ENCODE measurements around the gene PKD1L1.

The PKD1L1 gene

DNA sequence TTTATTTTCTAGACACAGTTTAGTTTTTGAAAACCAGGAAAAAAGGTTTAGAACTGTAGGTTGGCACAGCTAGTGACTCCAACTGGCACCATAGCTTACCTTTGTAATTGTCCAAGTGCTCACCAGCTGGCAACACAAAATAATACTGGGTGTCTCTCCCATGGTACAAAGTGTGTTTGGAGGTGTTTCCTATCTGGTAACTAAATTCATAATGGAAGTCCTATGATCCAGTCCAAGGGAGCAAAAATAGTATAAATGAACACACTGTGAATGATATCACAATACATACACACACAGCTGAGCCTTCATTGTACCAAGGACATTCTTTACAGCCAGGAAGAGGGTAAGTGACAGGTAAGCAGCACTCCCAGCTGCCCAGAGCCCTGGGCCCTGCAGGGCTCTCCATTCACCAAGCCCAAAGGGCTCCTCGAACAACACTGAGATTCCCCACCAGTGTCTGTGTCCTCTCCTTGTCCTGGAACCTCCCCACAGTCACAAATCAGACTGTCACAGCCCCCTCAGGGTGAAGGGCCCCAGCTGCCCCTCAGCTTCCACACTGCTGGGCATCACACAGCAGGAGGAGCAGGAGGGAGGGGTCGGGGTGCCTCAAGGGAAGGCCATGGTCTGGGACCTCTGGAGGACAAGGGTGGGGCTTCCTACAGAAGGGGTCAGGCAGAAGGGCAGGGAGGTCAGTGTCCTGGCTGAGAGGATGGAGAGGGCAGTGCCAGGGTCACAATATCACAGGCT lies 72.1 kb downstream of the PKD1L1 start:
- DNase-seq (ENCODE audit: low spot score), result no peak

DNA sequence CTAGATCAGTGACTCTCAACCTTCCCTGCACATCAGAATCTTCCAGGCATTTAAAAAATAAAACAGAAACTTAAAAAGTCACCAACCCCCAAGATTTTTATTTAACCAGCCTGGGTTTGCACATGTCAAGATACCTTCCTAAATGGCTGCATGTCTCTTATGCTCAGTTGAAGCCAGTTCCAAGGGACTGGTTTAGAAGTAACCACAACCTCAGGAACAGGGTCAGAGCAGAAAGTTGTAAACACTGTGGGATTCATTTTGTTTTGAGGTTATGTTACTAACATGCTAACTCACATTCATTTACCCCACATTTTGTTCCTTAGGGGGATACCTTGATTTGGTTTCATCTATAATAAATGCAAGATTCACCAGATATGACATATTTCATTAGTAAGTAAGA lies 72.9 kb downstream of the PKD1L1 start:
- DNase-seq (ENCODE audit: low spot score), result no peak

DNA sequence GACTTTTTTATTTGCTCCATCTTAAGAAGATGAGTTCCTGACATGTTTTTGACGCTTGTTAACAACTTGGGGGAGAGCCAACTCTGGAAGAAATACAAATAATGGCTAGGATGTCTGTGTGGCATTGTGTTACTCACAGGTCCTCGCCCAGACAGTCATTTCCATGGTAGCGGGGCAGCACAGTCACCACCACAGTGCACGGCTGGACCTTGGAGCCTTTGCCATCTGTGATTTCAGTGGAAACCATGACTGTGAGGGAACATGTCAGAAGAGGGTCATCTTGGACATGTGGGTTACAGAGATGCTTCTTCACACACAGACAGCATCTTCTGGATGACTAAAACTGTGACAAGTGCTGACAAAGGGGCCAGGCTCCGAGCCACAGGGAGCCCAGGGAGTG lies 74.5 kb downstream of the PKD1L1 start:
- DNase-seq (ENCODE audit: low spot score), result peak; percentile 63

DNA sequence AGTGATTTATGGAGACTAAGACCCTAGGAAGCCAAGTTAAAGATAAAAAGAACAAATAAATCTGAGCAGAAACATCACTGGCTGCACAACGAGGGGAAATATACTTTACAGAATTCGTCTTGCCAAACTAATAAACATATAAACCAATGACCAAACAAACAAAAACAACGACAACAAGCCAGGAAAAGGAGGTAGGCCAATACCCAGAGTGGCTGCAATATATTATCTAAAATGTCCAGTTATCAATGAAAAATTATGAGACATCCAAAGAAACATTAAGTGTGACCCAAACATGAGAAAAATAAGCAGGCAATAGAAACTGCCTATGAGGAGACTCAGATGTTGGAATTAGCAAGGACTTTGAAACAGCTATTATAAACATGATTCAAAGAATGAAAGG lies 81.0 kb downstream of the PKD1L1 start:
- no peak for DNase-seq (ENCODE audit: low spot score)

DNA sequence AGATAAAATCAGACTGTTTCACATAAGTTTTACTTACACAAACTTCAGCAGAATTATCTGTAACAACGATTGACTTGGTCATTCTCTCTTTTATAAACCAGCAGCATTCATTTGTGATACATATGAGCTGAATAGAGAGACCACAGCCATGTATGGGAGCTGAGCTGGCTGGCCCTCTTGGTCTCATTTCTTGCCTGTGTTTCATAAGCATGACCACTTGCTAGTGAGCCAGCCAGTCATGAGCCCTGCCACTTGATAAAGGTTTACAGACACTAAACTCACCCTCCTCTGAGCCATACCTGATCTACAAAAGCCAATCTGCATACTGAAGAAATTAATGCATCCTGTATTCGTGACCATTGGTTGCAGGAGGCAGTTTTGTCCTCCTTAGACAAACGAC lies 82.1 kb downstream of the PKD1L1 start:
- DNase-seq (ENCODE audit: low spot score), result no peak

DNA sequence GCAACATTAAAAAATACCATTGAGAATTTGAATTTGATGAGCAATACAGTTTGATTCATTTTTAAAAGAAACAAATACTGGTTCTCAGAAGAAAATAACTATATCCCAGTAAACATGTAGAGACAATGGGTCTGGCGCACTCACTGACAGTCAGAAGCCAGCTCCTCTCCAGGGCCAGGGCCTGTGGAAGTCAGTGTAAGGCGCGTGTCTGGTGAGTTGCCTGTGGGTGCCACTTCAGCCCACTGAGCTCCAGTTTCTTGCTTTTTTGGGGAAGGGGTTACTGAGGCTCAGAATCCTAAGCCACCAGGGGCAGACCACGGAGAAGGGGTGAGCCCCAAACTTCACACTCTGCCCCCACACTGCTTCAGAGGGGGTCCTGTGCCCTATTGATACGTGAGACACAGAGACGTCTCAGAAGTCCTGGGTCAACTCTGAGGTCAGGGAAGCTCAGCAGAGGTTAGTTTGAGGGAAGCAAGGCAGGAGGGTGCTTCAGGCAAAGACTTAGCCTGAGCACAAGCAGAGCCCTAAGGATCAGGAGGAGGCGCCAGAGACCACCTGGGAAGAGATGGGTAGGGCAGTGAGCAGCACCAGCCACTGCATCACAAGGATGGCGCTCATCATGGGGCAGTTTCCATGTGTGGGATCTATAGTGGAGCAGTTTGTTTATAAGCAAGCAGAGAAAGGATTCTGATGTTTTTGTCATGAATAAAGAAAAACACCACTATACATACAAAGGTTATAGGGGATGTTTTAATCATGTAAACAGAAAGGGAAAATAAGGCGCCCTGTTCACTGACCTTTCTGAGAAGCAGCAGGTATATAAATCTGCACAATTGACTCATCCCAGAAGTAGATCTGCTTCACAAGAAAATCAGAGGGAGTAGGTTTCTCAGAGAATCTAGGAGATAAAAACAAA lies 95.7 kb downstream of the PKD1L1 start:
- DNase-seq (ENCODE audit: low spot score), result no peak

DNA sequence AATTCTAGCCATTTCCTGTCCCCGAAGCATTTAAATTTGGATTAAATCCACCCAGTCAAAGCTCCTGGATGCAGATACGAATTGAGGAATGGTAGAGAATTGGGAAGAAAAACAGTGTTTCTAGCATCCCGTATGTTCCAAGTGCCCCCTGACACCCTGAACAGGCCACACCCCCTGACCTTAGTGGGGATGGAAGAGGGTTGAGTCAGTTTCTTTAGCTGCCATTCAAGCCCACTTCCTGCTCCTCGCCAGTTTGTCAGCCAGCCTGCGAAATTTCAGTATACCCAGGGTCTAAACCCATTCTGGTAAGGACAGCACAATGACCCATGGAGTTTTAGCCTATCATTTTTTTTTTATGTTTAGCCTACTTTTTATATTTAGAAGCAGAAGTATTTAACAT lies 101.1 kb downstream of the PKD1L1 start:
- DNase-seq (ENCODE audit: low spot score), result no peak

DNA sequence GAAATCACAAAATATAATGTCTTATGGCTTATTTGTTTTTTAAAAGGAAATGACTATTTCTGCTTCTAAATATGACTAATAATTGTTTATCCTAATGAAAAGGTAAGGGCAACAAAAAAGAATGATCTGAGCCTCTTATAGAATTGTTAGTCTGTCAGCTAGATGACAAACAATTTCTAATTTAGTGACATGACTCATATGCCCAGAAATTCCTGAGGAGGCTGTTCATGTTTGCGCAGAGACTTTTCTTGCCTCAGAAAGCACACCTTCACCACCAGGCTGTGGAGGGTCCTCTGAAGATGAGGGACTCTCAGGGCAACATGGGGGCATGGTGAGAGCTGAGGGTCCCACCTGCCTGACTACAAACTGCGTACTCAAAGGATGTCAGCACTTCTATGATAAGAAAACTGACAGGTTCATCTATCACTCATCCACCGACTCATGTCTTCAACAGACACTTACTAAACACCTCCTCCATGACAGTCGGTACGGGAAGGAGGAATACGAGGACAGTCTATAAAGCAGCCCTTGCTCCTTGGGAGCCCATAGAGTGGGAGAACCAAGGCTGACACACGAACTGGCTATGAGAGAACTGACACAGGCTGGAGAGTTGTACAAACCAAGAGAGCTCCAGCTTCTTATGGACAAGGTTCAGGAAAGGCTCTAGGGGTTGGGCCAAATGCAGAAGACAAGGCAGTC lies 102.0 kb downstream of the PKD1L1 start:
- DNase-seq (ENCODE audit: low spot score), result peak; percentile 28

DNA sequence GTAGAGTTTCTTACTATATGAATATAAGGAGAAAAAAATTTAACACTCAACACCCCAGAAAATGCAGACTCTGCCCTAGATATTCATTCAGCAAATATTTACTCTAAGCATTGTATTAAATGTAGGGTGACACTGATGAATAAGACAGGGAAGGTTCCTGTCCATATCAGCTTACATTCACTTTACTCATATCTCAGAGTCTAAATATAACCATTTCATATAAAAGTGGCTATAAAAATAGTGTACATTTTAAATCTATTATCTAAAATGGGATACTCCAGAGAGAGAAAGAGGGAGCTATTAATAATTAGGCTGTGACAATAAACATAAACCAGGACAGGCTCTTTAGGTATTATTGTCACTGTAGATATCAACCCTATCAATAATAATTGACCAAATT lies 104.0 kb downstream of the PKD1L1 start:
- no peak for DNase-seq (ENCODE audit: low spot score)

DNA sequence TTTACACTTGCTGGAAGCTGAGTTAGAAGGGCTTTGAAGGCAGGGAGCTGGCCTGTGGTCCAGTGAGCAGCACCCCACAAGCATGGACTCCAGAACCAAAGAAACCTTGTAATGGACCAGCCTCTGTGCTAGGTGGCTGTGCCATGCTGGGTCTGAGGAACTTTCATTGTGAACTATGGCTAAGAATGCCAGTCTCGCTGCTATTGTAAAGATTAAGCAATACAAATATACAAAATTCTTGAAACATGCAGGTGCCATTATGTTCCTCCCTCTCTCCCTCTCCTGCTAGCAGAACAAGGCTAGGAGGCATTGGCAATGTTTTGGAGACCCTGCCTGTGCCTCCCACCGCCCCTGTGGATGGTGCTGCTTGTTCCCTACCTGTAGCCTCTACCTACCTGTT lies 105.0 kb downstream of the PKD1L1 start:
- DNase-seq (ENCODE audit: low spot score), result no peak

DNA sequence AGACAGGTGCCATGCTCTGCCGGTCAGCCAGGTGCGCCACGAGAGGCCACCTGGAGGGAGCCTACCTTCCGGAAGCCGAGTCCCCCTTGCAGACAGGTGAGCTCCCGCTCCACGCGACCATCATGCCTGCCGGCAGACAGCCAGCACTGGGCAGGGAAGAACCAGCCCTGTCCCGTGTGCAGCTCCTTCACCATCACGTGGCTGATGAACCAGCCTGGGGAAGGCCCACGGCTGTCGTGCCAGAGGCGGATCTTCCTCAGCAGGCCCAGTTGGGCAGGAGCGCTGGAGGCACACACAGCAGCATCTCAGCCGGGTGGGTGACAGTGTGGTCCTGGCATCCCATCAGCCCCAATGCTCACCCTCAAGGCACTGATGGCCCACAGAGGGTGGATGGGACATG lies 108.9 kb downstream of the PKD1L1 start:
- no peak for DNase-seq (ENCODE audit: low spot score)

DNA sequence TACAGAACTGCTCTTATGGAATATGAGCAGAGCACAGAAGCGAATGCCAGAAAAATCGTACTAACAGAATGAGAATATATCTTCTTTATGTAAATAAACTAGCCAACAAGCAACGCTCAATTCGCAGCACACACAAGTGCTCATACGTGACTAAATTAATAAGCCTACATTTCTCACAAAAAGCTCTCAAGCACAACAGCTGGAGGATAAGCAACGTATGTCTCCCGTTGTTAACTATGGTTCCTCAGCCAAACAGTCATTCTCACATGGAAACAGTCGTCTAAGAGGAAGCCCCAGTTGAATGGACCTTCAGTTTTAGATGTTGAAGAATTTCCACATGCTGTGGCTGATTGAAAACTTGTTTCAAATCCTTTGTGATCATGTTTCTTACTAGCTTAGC lies 110.4 kb downstream of the PKD1L1 start:
- no peak for DNase-seq (ENCODE audit: low spot score)

DNA sequence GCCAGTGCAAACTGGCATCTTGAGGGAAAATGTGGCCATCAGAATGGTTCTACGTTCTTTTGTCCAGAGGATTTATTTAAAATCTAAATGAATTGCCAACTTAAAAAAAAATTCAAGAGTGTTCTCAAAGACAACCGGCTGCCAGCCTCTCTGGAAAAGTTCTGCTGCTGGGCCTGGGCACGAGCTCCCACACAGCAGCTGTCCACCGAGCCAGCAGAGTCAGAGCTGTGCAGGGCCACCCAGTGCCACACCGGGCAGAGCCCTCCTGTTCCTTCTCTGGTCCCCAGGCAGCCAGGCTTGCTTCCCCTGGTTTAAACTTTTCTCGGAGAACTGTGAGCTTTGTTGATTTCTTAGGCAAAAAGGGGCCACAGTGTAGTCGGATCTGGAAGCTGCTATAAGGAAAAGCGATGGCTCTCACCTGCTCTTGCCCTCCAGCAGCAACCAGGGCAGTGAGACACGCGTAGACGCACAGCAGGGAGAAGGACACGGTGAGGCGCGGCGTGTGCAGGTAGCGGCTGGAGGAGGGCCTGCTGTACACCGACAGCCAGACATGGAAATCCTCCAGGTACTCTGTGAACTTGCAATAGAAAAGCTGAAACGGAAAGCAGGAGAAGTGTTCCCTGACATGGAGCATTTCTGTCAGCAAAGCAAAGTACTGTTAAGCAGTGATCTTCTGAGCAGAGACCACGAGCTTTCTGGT lies 111.6 kb downstream of the PKD1L1 start:
- no peak for DNase-seq (ENCODE audit: low spot score)

DNA sequence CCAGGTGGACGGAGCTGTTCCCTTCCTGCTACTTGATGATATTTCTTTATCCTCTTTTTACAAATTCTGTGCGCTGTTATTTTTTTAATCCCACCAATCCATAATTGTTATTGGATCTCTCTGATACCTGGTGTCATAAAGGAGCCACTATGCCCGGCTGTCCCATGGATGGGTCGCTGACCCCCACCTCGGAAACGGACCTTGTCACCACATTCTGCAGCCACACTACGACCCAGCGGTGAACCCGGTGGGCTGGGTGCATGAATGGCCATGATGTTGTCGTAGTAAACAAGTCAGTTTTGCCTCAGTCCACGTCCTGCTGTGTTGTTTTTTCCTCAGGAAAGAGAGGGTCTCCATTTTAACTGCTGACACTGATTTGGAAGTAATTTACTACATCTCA lies 112.2 kb downstream of the PKD1L1 start:
- no peak for DNase-seq (ENCODE audit: low spot score)

DNA sequence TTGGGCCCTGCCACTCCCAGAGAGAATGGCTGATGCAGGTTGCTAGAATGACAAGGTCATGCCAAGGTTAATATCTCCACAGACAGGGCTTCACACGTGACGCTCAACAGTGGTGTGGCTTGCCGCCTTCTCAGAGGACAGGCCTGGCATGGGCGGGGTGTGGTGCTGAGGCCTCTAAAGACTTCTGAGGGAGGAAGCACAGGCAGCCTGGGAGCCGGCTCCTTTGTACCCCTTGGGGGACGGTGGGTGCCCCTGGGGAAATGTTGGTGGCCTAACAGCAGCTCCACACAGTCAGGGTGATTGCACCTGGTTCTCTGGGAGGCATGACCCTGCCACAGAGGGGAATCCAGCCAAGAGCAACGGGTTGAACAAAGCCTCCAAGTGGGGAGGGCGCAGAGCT lies 115.1 kb downstream of the PKD1L1 start:
- DNase-seq (ENCODE audit: low spot score), result no peak

DNA sequence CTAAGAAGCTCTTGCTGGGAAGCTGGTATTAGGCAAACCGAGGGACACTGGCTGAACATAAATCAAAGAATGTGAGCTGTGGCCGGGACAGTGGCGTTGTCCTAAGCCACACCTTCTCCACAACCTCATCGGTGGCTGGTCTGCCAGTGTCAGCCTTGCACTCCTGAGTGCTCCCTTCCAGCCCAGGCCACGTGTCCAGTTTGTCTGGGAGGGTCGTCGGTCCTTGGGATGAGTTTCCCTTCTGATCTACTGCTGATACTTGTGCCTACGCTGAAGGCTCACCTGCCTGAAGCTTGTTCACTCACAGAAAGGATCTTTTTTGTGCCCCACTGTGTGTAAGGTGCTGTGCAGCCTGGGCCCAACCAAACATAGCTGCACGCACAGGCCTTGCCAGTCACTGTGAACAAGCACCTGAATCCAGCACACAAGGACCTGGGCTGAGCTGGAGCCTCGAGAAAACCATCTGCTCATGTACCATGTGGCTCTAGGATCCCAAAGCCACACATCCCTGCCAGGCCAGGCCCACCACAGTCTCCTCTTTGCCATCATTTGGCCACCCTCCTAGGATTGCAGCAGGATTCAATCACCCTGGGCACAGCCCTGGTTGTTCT lies 116.1 kb downstream of the PKD1L1 start:
- DNase-seq (ENCODE audit: low spot score), result no peak

DNA sequence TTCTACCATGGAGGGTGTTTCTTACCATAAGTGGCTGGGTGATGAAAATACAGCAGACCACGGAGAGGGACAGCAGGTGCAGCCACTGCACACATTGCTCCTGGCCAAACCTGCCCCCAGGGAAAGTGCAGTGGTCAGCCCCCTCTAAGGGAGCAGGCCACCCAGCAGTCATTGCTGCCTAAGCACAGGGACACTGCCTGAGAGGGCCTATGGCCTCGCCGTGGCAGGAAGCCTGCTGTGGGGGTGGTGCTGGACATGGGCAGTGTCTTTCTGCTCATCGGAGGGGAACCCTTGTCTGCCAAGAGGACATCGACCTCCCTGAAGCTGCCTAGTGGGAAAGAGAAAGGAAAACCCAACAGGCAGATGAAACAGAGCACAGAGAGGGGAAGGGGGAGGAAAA lies 118.3 kb downstream of the PKD1L1 start:
- no peak for DNase-seq (ENCODE audit: low spot score)

DNA sequence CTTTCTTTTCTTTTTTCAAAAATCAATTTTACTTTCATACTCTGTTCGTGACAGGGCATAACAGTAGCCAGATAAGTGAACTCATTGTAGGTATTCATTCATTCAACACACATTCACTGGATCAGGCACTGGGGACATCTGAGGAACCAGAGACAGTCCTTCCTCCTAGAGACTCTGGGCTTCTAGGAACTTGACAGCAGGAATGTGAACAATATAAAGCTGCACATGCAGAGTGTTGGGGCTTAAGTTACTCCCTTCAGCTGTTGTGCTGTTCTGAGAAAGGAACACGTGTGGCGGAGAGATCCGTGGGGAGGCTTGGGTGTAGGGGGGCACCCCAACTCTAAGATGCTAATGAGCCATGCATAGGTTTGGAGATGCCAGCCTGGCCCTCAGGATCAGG lies 120.4 kb downstream of the PKD1L1 start:
- DNase-seq (ENCODE audit: low spot score), result no peak

DNA sequence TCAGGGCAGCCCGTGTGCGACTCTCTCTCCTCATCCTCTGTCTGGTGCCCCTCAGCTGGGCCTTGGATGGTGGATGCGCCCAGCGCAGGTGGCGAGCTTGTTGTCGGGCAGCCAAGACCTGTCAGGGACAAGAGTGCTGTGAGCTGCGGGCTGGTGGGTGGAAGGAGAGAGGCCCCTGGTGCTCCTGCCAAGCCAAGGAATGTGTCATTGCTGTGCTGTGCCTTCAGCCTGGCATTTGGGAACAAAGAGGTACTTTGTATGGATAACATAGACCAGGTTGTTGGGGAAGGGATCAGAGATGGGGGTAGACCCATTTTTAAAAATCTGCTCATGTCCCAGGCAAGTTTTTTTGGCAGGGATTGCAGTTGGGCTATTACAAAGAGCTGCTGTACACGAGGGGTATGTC lies 120.9 kb downstream of the PKD1L1 start:
- DNase-seq (ENCODE audit: low spot score), result no peak

DNA sequence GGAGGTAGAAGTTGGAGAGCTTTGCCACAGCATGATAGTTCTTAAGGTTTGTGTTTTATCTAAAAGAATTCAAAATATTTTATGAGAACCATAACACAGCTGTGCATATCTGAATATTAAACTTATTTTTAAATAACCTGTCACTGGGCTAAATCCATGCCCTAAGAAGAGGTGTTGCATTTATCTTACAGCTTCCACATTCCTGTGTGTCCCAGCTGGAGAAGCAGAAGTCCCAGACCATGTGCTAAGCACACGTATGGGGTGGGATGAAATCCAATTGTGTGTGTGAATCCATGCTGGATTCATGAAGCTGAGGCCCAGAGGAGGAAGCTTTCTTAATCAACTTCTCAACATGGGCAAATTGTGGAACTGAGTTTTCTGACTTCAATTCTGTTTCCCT lies 121.5 kb downstream of the PKD1L1 start:
- no peak for DNase-seq (ENCODE audit: low spot score)

DNA sequence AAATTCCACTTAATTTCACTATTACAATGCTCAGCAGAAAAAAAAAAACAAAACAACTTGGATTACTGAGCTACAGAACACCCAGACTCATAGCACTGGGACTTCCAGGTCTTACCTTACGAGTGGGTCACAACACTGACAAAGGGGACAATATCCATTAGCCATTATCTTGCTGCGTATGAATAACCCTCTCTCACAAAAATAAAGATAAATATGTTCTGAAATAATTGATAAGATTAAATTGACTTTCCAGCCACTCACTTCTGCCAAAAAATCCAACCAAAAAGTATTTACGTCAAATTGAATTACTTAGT lies 128.7 kb downstream of the PKD1L1 start:
- no peak for DNase-seq (ENCODE audit: low spot score)

Data from AG08395 (cell line).